B cell (primary cell): ENCODE measurements around the gene SLC36A4. TPM values are rescaled to one million over a fixed set of nuclear protein-coding genes. Genes with fewer than 3 reads are reported as not detected.

Experiments
- ATAC-seq: fragments of 200-7000 bp; cut with Tn5 transposase; one replicate; pipeline ENCODE4 v1.10.0; 2021; ENCODE audit warnings: low read depth, mild to moderate bottlenecking, moderate number of reproducible peaks, moderate library complexity
- CTCF ChIA-PET: fragments of 350-600 bp; sonication (Branson Sonifier 250); formaldehyde crosslinking; loops from one replicate; lab custom pipeline; 2021; ENCODE audit warnings: antibody characterized with exemption, inconsistent platforms; lab: Charles Lee
- POLR2A ChIA-PET: fragments of 350-600 bp; sonication (Branson Sonifier 250); formaldehyde crosslinking; loops from one replicate; lab custom pipeline; 2021; ENCODE audit warnings: antibody characterized with exemption; lab: Charles Lee
- DNase-seq: peaks from one replicate; pipeline ENCODE4 v3.0.0; 2013
- H2AFZ ChIP-seq: 2 replicates; pipeline ENCODE4 v1.6.1; 2012; ENCODE audit warnings: mild to moderate bottlenecking, low read depth, low read length; ENCODE audit not compliant: insufficient read depth, poor library complexity, severe bottlenecking
- H3K27ac ChIP-seq, 2 donors: 1 replicate in 1 of 2; 2 replicates in 1 of 2; pipeline ENCODE4 v1.5.1; 2012 to 2013; ENCODE audit warnings: low read length in 2 of 2, mild to moderate bottlenecking in 2 of 2, moderate library complexity in 1 of 2
- H3K27me3 ChIP-seq, 4 experiments: fragments of 200-600 bp in 1 of 4; sonication (generic) in 1 of 4; replicated peaks in 1 of 4; 1 replicate in 2 of 4; 2 replicates in 2 of 4; pipeline versions ENCODE4 v1.6.1 to v1.7.0; 2013 to 2016; ENCODE audit warnings: low read length in 3 of 4, mild to moderate bottlenecking in 2 of 4, mixed read lengths in 1 of 4, moderate library complexity in 1 of 4; ENCODE audit not compliant: insufficient read depth in 4 of 4, control insufficient read depth in 3 of 4; ENCODE audit errors: control extremely low read depth in 1 of 4
- H3K36me3 ChIP-seq, 2 experiments: replicated peaks in 1 of 2; 1 replicate in 1 of 2; 2 replicates in 1 of 2; pipeline versions ENCODE4 v1.6.1 to v1.7.1; 2013; ENCODE audit warnings: low read length in 1 of 2; ENCODE audit not compliant: insufficient read depth in 2 of 2, control insufficient read depth in 1 of 2; ENCODE audit errors: control extremely low read depth in 1 of 2, extremely low read depth in 1 of 2
- H3K4me1 ChIP-seq, 2 donors: fragments of 200-600 bp in 1 of 2; sonication (generic) in 1 of 2; 1 replicate in 1 of 2; 2 replicates in 1 of 2; pipeline versions ENCODE4 v1.5.1 to v1.6.1; 2013 to 2017; ENCODE audit warnings: low read length in 2 of 2; ENCODE audit not compliant: control insufficient read depth in 2 of 2, insufficient read depth in 2 of 2
- H3K4me2 ChIP-seq: replicated peaks from 2 replicates; pipeline ENCODE3; 2012; ENCODE audit warnings: mild to moderate bottlenecking, low read depth, low read length; ENCODE audit not compliant: poor library complexity, severe bottlenecking
- H3K4me3 ChIP-seq, 5 experiments: fragments of 200-600 bp in 1 of 5; sonication (generic) in 1 of 5; 1 replicate in 3 of 5; 2 replicates in 2 of 5; pipeline versions ENCODE4 v1.5.1 to v1.7.0; 2011 to 2016; ENCODE audit warnings: low read length in 4 of 5, mild to moderate bottlenecking in 4 of 5, low read depth in 2 of 5, control low read depth in 1 of 5, moderate library complexity in 1 of 5; ENCODE audit not compliant: insufficient read depth in 1 of 5; ENCODE audit errors: control extremely low read depth in 1 of 5, extremely low read depth in 1 of 5
- H3K79me2 ChIP-seq: fragments of 200-600 bp; sonication (generic); one replicate; pipeline ENCODE4 v1.6.0; 2016; ENCODE audit warnings: low read length; ENCODE audit not compliant: control insufficient read depth, insufficient read depth
- H3K9ac ChIP-seq: fragments of 200-600 bp; sonication (generic); 2 replicates; pipeline ENCODE4 v1.6.1; 2017; ENCODE audit warnings: mild to moderate bottlenecking, low read length, moderate library complexity
- H3K9me3 ChIP-seq, 3 donors: one replicate each; pipeline versions ENCODE4 v1.6.1 to v1.7.1; 2013; ENCODE audit warnings: low read length in 2 of 3; ENCODE audit not compliant: control insufficient read depth in 2 of 3, insufficient read depth in 1 of 3; ENCODE audit errors: control extremely low read depth in 1 of 3
- H4K20me1 ChIP-seq: 2 replicates; pipeline ENCODE4 v1.6.0; 2012; ENCODE audit warnings: mild to moderate bottlenecking, low read length; ENCODE audit not compliant: insufficient read depth, control insufficient read depth, poor library complexity, severe bottlenecking
- H3K27ac Mint-ChIP-seq: one replicate; pipeline ENCODE4 v1.8.0; 2021; ENCODE audit warnings: mixed read lengths
- H3K27me3 Mint-ChIP-seq: one replicate; pipeline ENCODE4 v1.8.0; 2021; ENCODE audit warnings: mixed read lengths
- H3K4me1 Mint-ChIP-seq: one replicate; pipeline ENCODE4 v1.8.0; 2021; ENCODE audit warnings: mixed read lengths
- H3K4me3 Mint-ChIP-seq: one replicate; pipeline ENCODE4 v1.8.0; 2021; ENCODE audit warnings: mixed read lengths
- H3K9me3 Mint-ChIP-seq: one replicate; pipeline ENCODE4 v1.8.0; 2022; ENCODE audit warnings: mixed read lengths; ENCODE audit not compliant: insufficient read depth
- EZH2 ChIP-seq: IDR thresholded peaks from 2 replicates; pipeline ENCODE4 v1.6.1; 2012; ENCODE audit warnings: borderline replicate concordance, low read depth, mild to moderate bottlenecking, moderate library complexity, low read length; ENCODE audit not compliant: insufficient read depth, poor library complexity, severe bottlenecking
- WGBS: methylation state at CpG from one replicate; pipeline ENCODE4 v1.1.5; 2013; ENCODE audit warnings: missing lambda C conversion rate; ENCODE audit not compliant: insufficient coverage; 5-methylcytosine and 5-hydroxymethylcytosine counted together
- intact Hi-C: fragments of 100-400 bp; cut with micrococcal nuclease; formaldehyde crosslinking; loops from one replicate; pipeline ENCODE4 v1.10.0; 2022
- polyA plus RNA-seq: library from polyadenylated mRNA; depleted of rRNA; stranded (reverse); fragments of >200 nt; gene quantifications from 2 replicates; pipeline ENCODE4 v1.2.3, GENCODE V29; 2012
- total RNA-seq, 2 donors: library from RNA; stranded (reverse); fragments of 120-200 nt in 1 of 2; gene quantifications; 1 replicate in 1 of 2; 2 replicates in 1 of 2; pipeline versions ENCODE4 v1.2.3 to v1.2.4, GENCODE V29; 2013 to 2022
- TF ChIP-seq, protein P1 (sequence below): fragments of 200-600 bp; IDR thresholded peaks from one replicate; pipeline ENCODE4 v1.8.0; 2022; ENCODE audit warnings: antibody characterized with exemption, mild to moderate bottlenecking

SLC36A4 gene
- total and polyA plus RNA-seq, 2 donors (not counting 1 experiment from before 2014, with no cell fraction given): 8.6 to 28.2 TPM

DNA sequence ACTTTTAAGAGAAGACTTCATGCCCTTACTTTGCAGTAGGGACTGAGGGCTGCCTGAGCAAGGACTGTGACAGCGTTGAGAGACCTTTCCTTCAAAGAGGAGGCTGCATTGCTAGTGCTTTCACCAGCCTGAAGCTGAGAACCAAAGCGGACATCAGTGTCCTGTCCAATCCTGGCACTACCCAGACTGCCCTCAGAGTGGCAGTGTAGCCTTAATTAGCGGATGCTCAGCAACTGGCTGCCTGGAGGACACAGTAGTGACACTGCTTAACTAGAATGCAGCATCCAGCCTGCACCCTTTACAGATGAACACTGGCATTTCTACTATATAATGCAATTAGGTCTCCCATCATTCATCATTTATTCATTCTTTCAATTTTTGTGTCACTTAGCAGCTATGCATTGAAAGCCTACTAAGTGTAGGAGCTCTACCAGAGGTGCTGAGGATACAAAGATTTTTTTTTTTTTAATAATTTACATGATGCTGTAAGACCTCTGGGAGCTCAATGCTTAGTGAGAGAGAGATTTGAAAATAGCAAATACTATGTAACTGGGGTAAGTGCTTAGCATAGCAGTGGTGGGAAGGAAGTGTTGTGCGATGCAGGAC lies 36.9 kb upstream of the SLC36A4 start:
- CTCF ChIA-PET: interaction anchor here (0.5 to 3.8 kb wide), 26 partner anchors 9 to 1275 kb away, joined by 3 to 61 read pairs (median 4); partner anchors contain the start of gene SLC36A4
- no peaks in the 10 kb centered on the region for H3K9me3 ChIP-seq
- H3K27ac ChIP-seq: no peak overlapping the region
- POLR2A ChIA-PET: no interaction called here
- Mint-ChIP-seq H3K9me3 (no peaks in the 10 kb centered on the region), H3K4me3 (no peak overlapping the region), H3K27ac (no peak overlapping the region), H3K27me3 (peaks cover 27% of the 10 kb centered on the region), H3K4me1 (no peaks in the 10 kb centered on the region)
- WGBS: 27% methylated on average over 4 of the region's 4 CpGs
- peak; percentile 69 for DNase-seq
- peak; percentile 92 for ATAC-seq
- H3K27me3 ChIP-seq: peaks cover 0 to 5% (median 2%) of the 10 kb centered on the region in 4 experiments
- no peak overlapping the region for H3K4me2 ChIP-seq
- no peaks in the 10 kb centered on the region for H3K4me1 ChIP-seq
- TF ChIP-seq, protein P1, sequence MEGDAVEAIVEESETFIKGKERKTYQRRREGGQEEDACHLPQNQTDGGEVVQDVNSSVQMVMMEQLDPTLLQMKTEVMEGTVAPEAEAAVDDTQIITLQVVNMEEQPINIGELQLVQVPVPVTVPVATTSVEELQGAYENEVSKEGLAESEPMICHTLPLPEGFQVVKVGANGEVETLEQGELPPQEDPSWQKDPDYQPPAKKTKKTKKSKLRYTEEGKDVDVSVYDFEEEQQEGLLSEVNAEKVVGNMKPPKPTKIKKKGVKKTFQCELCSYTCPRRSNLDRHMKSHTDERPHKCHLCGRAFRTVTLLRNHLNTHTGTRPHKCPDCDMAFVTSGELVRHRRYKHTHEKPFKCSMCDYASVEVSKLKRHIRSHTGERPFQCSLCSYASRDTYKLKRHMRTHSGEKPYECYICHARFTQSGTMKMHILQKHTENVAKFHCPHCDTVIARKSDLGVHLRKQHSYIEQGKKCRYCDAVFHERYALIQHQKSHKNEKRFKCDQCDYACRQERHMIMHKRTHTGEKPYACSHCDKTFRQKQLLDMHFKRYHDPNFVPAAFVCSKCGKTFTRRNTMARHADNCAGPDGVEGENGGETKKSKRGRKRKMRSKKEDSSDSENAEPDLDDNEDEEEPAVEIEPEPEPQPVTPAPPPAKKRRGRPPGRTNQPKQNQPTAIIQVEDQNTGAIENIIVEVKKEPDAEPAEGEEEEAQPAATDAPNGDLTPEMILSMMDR: peak; percentile 87
- no peak for TF ChIP-seq EZH2
- no peak overlapping the region for H3K9ac ChIP-seq
- intact Hi-C loops: loop anchor here (1.0 to 10.0 kb wide), 4 partner anchors 309 to 1270 kb away; partner anchors contain the start of genes MED17 and SMCO4
- H4K20me1 ChIP-seq: no peaks in the 10 kb centered on the region
- H2AFZ ChIP-seq: peak overlapping the region; percentile 31
- H3K79me2 ChIP-seq: no peaks in the 10 kb centered on the region
- no peaks in the 10 kb centered on the region for H3K36me3 ChIP-seq
- no peak overlapping the region for H3K4me3 ChIP-seq

GRCh38 chr11:93229876-93230275 lies 32.1 kb upstream of the SLC36A4 start:
- no CpG with 5 or more reads among the region's 1 CpG for WGBS
- ATAC-seq (no peak), DNase-seq (no peak)
- H4K20me1 ChIP-seq: no peaks in the 10 kb centered on the region
- Mint-ChIP-seq H3K27me3 (peaks cover 12% of the 10 kb centered on the region), H3K27ac (no peak overlapping the region), H3K9me3 (no peaks in the 10 kb centered on the region), H3K4me1 (no peaks in the 10 kb centered on the region), H3K4me3 (no peak overlapping the region)
- no peak overlapping the region for H3K9ac ChIP-seq
- intact Hi-C loops: loop anchor here (10.0 kb wide), 1 partner anchor 555 kb away; the partner anchor contains the start of gene MED17
- ChIA-PET CTCF (interaction anchor here (0.6 to 2.9 kb wide), 2 partner anchors 11 to 423 kb away, joined by 3 to 12 read pairs; no protein-coding TSS in a partner anchor), POLR2A (no interaction called here)
- no peaks in the 10 kb centered on the region for H3K9me3 ChIP-seq
- H3K27ac ChIP-seq: no peak overlapping the region
- no peak overlapping the region for H3K4me2 ChIP-seq
- TF ChIP-seq, protein P1: no peak
- no peak for TF ChIP-seq EZH2
- no peaks in the 10 kb centered on the region for H3K4me1 ChIP-seq
- H3K27me3 ChIP-seq: peaks cover 0 to 4% (median 0%) of the 10 kb centered on the region in 4 experiments
- H3K79me2 ChIP-seq: no peaks in the 10 kb centered on the region
- no peak overlapping the region for H3K4me3 ChIP-seq
- no peak overlapping the region for H2AFZ ChIP-seq
- H3K36me3 ChIP-seq: no peaks in the 10 kb centered on the region
